ENCODE measurements around the gene STPG2. TPM values are rescaled to one million over a fixed set of nuclear protein-coding genes. Genes with fewer than 3 reads are reported as not detected.

Gene STPG2
- total RNA-seq, result under 1 TPM in 1 of 2 donors, not detected in 1; 0.19 TPM

- Histone ChIP-seq H3K36me3 (no peaks in the 10 kb centered on the region), H3K9ac (ENCODE audit: low read depth in 2 of 2, low read length in 2 of 2) (peak within 1 kb of the TSS; percentile 62 to 69), H3K27ac (peak within 1 kb of the TSS; percentile 97), H3K4me3 (peak within 1 kb of the TSS; percentile 53), H3K27me3 (no peaks in the 10 kb centered on the region), H3K4me1 (no peaks in the 10 kb centered on the region), H3K9me3 (no peaks in the 10 kb centered on the region)
- peak; percentile 94 for DNase-seq
- intact Hi-C loops (cut with DNase I), result loop anchor here (5.0 kb wide), 1 partner anchor 114 kb away; no protein-coding TSS in a partner anchor
- TF ChIP-seq CTCF (IDR thresholded peaks at IDR 0.05), result peak; percentile 45
These were observed at the start of gene STPG2 for GRCh38 chr4:98143001-98143899. STPG2 (minus strand) TSS chr4:98143476.

GRCh38 chr4:98185279-98185678 lies 42.0 kb upstream of the STPG2 start:
- DNase-seq, result no peak
- Histone ChIP-seq H3K4me1 (no peaks in the 10 kb centered on the region), H3K9ac (ENCODE audit: low read depth in 2 of 2, low read length in 2 of 2) (no peak overlapping the region), H3K27ac (no peak overlapping the region), H3K4me3 (no peak overlapping the region), H3K9me3 (no peaks in the 10 kb centered on the region), H3K27me3 (no peaks in the 10 kb centered on the region), H3K36me3 (no peaks in the 10 kb centered on the region)
- intact Hi-C loops (cut with DNase I), result no loop called here
- no peak for TF ChIP-seq CTCF (IDR thresholded peaks at IDR 0.05)

DNA sequence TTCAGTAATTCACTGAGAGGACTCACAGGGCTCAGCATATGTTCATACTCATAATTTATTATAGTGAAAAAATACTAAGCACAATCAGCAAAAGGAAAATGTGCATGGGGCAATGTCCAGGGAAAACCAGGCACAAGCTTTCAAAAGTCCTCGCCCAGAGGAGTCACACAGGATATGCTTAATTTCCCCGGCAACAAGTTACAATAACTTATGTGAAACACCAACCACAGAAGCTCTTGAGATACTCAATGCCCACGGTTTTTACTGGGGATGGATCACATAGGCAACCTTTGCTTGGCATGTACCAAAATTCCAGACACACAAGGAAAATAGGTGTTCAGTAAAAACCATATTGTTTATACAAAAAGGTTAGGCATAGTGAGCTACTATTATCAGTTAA lies 38.5 kb upstream of the STPG2 start:
- DNase-seq, result no peak
- no peaks in the 10 kb centered on the region for H3K36me3 ChIP-seq
- no peak for TF ChIP-seq CTCF (IDR thresholded peaks at IDR 0.05)
- H3K27me3 ChIP-seq, result no peaks in the 10 kb centered on the region
- no peak overlapping the region for H3K9ac ChIP-seq (ENCODE audit: low read depth in 2 of 2, low read length in 2 of 2)
- H3K27ac ChIP-seq, result no peak overlapping the region
- intact Hi-C loops (cut with DNase I), result no loop called here
- H3K9me3 ChIP-seq, result no peaks in the 10 kb centered on the region
- no peak overlapping the region for H3K4me3 ChIP-seq
- H3K4me1 ChIP-seq, result no peaks in the 10 kb centered on the region

DNA sequence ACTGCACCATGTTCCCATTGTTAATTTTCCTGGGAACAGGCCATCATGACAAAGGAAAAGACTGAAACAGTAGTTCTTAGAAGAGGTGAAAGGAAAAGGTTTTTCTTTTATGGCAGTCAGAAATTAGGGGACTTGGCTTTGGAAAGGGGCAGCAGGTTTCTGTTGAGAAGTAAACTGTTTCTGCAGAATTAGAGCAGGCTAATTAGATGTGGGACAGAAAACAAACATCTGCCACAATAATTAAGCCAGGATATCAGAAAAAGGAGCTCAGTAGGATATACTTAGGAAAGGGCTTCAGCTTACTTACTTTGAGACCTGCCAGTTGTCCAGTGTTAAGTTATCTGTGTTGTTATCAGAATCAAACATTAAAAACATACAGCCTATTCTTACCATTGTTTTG lies 36.7 kb upstream of the STPG2 start:
- Histone ChIP-seq H3K4me1 (no peaks in the 10 kb centered on the region), H3K9ac (ENCODE audit: low read depth in 2 of 2, low read length in 2 of 2) (no peak overlapping the region), H3K4me3 (no peak overlapping the region), H3K27me3 (no peaks in the 10 kb centered on the region), H3K36me3 (no peaks in the 10 kb centered on the region), H3K27ac (no peak overlapping the region), H3K9me3 (no peaks in the 10 kb centered on the region)
- no peak for TF ChIP-seq CTCF (IDR thresholded peaks at IDR 0.05)
- intact Hi-C loops (cut with DNase I), result no loop called here
- no peak for DNase-seq

DNA sequence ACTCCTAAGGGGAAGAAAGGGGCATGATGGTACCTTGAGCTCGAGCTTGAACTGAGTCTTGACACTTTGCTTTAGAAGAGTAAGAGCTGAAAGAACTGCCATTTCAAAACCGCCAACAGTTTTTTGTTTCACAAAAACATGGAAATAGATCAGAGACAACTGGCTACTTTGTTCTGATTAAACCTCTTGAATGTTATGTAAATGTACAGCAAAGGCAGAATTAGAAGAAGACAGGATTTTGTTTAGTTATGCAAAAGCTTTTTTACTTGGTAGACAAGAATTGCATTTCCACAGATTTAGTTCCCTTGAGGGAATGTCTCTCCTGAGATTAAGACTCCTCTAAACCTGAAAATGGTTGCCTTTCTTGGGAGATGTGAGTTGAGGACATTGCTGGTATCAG lies 33.3 kb upstream of the STPG2 start:
- H3K4me1 ChIP-seq, result no peaks in the 10 kb centered on the region
- no peak overlapping the region for H3K27ac ChIP-seq
- intact Hi-C loops (cut with DNase I), result no loop called here
- H3K4me3 ChIP-seq, result no peak overlapping the region
- H3K36me3 ChIP-seq, result no peaks in the 10 kb centered on the region
- TF ChIP-seq CTCF (IDR thresholded peaks at IDR 0.05), result no peak
- no peak for DNase-seq
- no peaks in the 10 kb centered on the region for H3K9me3 ChIP-seq
- no peak overlapping the region for H3K9ac ChIP-seq (ENCODE audit: low read depth in 2 of 2, low read length in 2 of 2)
- no peaks in the 10 kb centered on the region for H3K27me3 ChIP-seq
